PC-3 (cell line): ENCODE results near the gene TOMM22. TPM values are rescaled to one million over a fixed set of nuclear protein-coding genes. Genes with fewer than 3 reads are reported as not detected.

ENCODE experiments used
- ATAC-seq: fragments of 200-7000 bp; cut with Tn5 transposase; 2 replicates; pipeline ENCODE4 v1.9.1; 2020; ENCODE audit warnings: mild to moderate bottlenecking, moderate library complexity
- BruUV-seq: library from RNA; stranded (reverse); fragments of 400-500 nt; replicated peaks from 2 replicates; lab custom pipeline; 2021; lab: Mats Ljungman, UMichigan
- CTCF ChIA-PET: fragments of 300-600 bp; sonication (Branson Sonifier 250); formaldehyde crosslinking; loops from one replicate; lab custom pipeline; 2022; ENCODE audit warnings: antibody characterized with exemption; lab: Charles Lee
- POLR2A ChIA-PET: fragments of 300-600 bp; sonication (Branson Sonifier 250); formaldehyde crosslinking; loops from one replicate; lab custom pipeline; 2022; ENCODE audit warnings: antibody characterized with exemption; ENCODE audit not compliant: unreplicated experiment; lab: Charles Lee
- DNase-seq: peaks from one replicate; pipeline ENCODE4 v3.0.0-alpha.2; 2015
- H2AFZ ChIP-seq: fragments of 300-600 bp; sonication (generic); 2 replicates; pipeline ENCODE4 v1.6.0; 2016; ENCODE audit warnings: antibody characterized with exemption, low read length
- H3F3A ChIP-seq: fragments of 300-600 bp; sonication (generic); one replicate; pipeline ENCODE4 v1.6.0; 2017; ENCODE audit warnings: antibody characterized with exemption, low read length, control low read depth, mild to moderate bottlenecking; ENCODE audit not compliant: unreplicated experiment
- H3K27ac ChIP-seq: fragments of 300-600 bp; sonication (generic); 2 replicates; pipeline ENCODE4 v1.5.1; 2016; ENCODE audit warnings: mild to moderate bottlenecking, low read length
- H3K27me3 ChIP-seq: fragments of 300-600 bp; sonication (generic); 2 replicates; pipeline ENCODE4 v1.6.1; 2016; ENCODE audit warnings: low read length, mixed read lengths
- H3K36me3 ChIP-seq: fragments of 300-600 bp; sonication (generic); 2 replicates; pipeline ENCODE4 v1.6.1; 2016; ENCODE audit warnings: low read depth, mixed run types, low read length, mixed read lengths
- H3K4me1 ChIP-seq: fragments of 300-600 bp; sonication (generic); 2 replicates; pipeline ENCODE4 v1.5.1; 2016; ENCODE audit warnings: low read length; ENCODE audit not compliant: insufficient read depth
- H3K4me2 ChIP-seq: fragments of 300-600 bp; sonication (generic); 2 replicates; pipeline ENCODE4 v1.6.0; 2016; ENCODE audit warnings: low read length
- H3K4me3 ChIP-seq: fragments of 300-600 bp; sonication (generic); 2 replicates; pipeline ENCODE4 v1.5.1; 2016; ENCODE audit warnings: mild to moderate bottlenecking, low read length, mixed read lengths
- H3K79me2 ChIP-seq: fragments of 300-600 bp; sonication (generic); 2 replicates; pipeline ENCODE4 v1.6.1; 2017; ENCODE audit warnings: low read length, mixed read lengths
- H3K9ac ChIP-seq: fragments of 300-600 bp; sonication (generic); 2 replicates; pipeline ENCODE4 v1.6.0; 2016; ENCODE audit warnings: mild to moderate bottlenecking, low read length
- H3K9me2 ChIP-seq: fragments of 300-600 bp; sonication (generic); replicated peaks from 2 replicates; pipeline ENCODE4 v1.6.1; 2016; ENCODE audit warnings: mixed run types, low read length, mixed read lengths
- H3K9me3 ChIP-seq: fragments of 300-600 bp; sonication (generic); 2 replicates; pipeline ENCODE4 v1.6.1; 2016; ENCODE audit warnings: low read length, mixed read lengths
- H4K20me1 ChIP-seq: fragments of 300-600 bp; sonication (generic); 2 replicates; pipeline ENCODE4 v1.6.1; 2016; ENCODE audit warnings: low read length, mixed read lengths
- EZH2 ChIP-seq: fragments of 300-600 bp; sonication (generic); IDR thresholded peaks from one replicate; pipeline ENCODE4 v1.6.1; 2017; ENCODE audit warnings: antibody characterized with exemption, mild to moderate bottlenecking, low read length; ENCODE audit not compliant: unreplicated experiment
- EZH2phosphoT487 ChIP-seq: fragments of 300-600 bp; sonication (generic); IDR thresholded peaks from 2 replicates; pipeline ENCODE4 v1.6.1; 2018; ENCODE audit warnings: mild to moderate bottlenecking, antibody characterized with exemption, low read length, borderline replicate concordance
- intact Hi-C: fragments of 100-400 bp; cut with micrococcal nuclease; formaldehyde crosslinking; loops from 2 replicates; pipeline ENCODE4 v1.9.0; 2023
- total RNA-seq: library from RNA; depleted of rRNA; stranded (reverse); fragments of >200 nt; gene quantifications from 2 replicates; pipeline ENCODE4 v1.2.3, GENCODE V29; 2014
- TF ChIP-seq, protein P1 (sequence below): fragments of 300-600 bp; sonication (generic); conservative IDR thresholded peaks from 2 replicates; pipeline ENCODE4 v1.5.1; 2017; ENCODE audit warnings: antibody characterized with exemption, low read depth, mild to moderate bottlenecking, low read length

TOMM22 gene
- total RNA-seq, 1 experiment from 2014 or later, result 82.3 TPM

DNA sequence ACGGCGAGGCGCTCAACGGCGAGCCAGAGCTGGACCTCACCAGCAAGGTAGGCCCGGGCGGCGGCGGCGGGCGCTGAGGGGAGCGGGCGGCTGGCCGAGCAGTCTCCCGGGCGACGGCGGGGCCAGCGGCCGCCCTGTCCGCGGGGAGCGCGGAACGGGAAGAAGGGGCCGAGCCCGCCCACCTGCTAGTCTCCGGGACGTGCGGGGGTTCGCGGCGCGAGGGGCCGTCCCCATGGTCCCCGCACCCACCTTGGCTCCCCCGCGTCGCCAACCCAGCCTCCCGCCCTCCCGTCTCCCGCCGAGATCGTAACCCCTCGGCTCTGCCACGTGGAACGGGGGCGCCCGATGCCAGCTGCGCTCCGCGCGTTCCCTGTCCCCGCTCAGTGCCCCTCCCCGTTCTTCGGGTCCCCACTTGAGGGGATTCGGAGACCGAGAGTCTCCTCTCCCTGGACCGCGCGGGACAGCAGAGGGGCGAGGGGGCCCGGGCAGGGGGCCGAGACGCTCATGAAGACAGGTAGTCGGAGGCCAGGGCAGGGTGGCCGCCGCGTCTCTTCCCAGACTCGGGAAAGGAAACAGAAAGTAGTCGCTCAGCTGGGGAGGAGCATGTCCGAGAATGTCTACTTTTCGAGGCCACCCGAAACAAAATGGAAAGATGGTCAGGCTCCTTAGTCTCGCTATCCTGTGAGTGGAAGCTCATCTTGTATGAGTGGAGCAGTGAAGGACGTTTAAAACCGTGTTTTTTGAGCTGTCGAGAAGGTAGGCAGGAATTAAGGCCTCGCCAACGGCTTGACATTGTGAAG lies 24.5 kb downstream of the TOMM22 start:
- no peak for ATAC-seq
- H3K27me3 ChIP-seq, result no peaks in the 10 kb centered on the region
- 0 out of 2 replicates have a peak, but pooled peaks cover 3% of the 10 kb centered on the region for H3K36me3 ChIP-seq
- H3F3A ChIP-seq, result no peaks in the 10 kb centered on the region
- TF ChIP-seq, protein P1, sequence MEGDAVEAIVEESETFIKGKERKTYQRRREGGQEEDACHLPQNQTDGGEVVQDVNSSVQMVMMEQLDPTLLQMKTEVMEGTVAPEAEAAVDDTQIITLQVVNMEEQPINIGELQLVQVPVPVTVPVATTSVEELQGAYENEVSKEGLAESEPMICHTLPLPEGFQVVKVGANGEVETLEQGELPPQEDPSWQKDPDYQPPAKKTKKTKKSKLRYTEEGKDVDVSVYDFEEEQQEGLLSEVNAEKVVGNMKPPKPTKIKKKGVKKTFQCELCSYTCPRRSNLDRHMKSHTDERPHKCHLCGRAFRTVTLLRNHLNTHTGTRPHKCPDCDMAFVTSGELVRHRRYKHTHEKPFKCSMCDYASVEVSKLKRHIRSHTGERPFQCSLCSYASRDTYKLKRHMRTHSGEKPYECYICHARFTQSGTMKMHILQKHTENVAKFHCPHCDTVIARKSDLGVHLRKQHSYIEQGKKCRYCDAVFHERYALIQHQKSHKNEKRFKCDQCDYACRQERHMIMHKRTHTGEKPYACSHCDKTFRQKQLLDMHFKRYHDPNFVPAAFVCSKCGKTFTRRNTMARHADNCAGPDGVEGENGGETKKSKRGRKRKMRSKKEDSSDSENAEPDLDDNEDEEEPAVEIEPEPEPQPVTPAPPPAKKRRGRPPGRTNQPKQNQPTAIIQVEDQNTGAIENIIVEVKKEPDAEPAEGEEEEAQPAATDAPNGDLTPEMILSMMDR, result no peak
- TF ChIP-seq EZH2phosphoT487, result no peak
- peaks cover 55% of the 10 kb centered on the region for H3K79me2 ChIP-seq
- POLR2A ChIA-PET, result interaction anchor here (1.0 kb wide), 1 partner anchor 9 kb away, joined by 7 read pairs; no protein-coding TSS in a partner anchor
- DNase-seq, result no peak
- peak overlapping the region; percentile 46; the same call in 1 of the 2 replicates for H2AFZ ChIP-seq
- no peaks in the 10 kb centered on the region for H3K9me3 ChIP-seq
- H3K4me2 ChIP-seq, result peak overlapping the region; percentile 94
- H3K9ac ChIP-seq, result peak overlapping the region; percentile 93
- H3K9me2 ChIP-seq, result no peaks in the 10 kb centered on the region
- peaks cover 41% of the 10 kb centered on the region for H4K20me1 ChIP-seq
- peaks cover 41% of the 10 kb centered on the region for H3K4me1 ChIP-seq
- no TSS peak for BruUV-seq
- CTCF ChIA-PET, result interaction anchor here (1.1 kb wide), 1 partner anchor 25 kb away, joined by 3 read pairs; the partner anchor contains the start of gene TOMM22
- peak overlapping the region; percentile 95 for H3K4me3 ChIP-seq
- peak overlapping the region; percentile 67 for H3K27ac ChIP-seq
- intact Hi-C loops, result no loop called here

DNA sequence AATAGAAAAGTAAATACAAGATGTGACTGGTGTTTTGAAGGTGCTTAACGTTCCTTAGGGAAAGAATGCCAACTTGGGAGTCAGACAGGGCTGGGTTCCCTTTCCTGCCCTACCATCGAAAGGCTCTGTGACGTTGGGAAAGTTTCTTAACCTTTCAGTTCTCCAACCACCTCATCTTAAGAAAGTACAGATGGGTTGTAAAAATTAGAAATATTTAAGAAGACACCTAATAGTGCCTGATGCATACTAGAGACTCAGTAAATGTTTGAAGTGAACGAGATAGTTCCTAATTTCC lies 25.1 kb downstream of the TOMM22 start:
- no peak for TF ChIP-seq EZH2phosphoT487
- no peak for TF ChIP-seq EZH2
- TF ChIP-seq, protein P1, result no peak
- no peak for ATAC-seq
- POLR2A ChIA-PET, result no interaction called here

DNA sequence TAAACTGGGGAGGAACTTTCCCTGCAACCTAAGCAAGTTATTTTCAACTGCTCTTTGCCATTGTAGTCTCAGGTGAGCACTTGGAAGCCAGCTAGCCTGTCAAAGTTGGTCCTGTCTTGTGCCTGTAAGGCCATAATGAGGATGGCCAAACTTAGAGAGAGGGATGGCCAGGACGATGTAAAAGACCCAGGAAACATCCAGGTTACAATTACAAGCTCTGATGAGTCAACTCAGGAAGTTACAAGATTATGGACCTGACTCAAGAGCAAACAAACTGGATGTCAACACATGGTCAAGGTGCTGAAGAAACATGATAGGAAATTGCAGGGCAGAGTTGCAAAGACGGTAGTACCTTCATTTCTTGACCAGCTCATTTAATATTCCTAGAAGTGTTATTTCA lies 25.6 kb downstream of the TOMM22 start:
- Histone ChIP-seq H3K9me2 (no peaks in the 10 kb centered on the region), H2AFZ (no peak overlapping the region), H3K36me3 (0 out of 2 replicates have a peak, but pooled peaks cover 3% of the 10 kb centered on the region), H3K27me3 (no peaks in the 10 kb centered on the region), H3K4me2 (peak overlapping the region; percentile 94), H3K27ac (peak overlapping the region; percentile 67), H3F3A (no peaks in the 10 kb centered on the region), H3K9me3 (no peaks in the 10 kb centered on the region), H4K20me1 (peaks cover 46% of the 10 kb centered on the region), H3K4me1 (peaks cover 36% of the 10 kb centered on the region), H3K4me3 (peak overlapping the region; percentile 95), H3K79me2 (peaks cover 66% of the 10 kb centered on the region), H3K9ac (peak overlapping the region; percentile 93)
- intact Hi-C loops, result no loop called here
- DNase-seq, result peak; percentile 82
- ChIA-PET CTCF (interaction anchor here (0.6 kb wide), 1 partner anchor 11 kb away, joined by 3 read pairs; no protein-coding TSS in a partner anchor), POLR2A (no interaction called here)
- peak; percentile 29 for ATAC-seq
- TF ChIP-seq, protein P1, result no peak
- TF ChIP-seq EZH2phosphoT487 (no peak), EZH2 (no peak)
- BruUV-seq, result TSS peak; percentile 52

More for the DNA sequence above, 25.1 kb downstream of the TOMM22 start:
- H3K36me3 ChIP-seq, result 0 out of 2 replicates have a peak, but pooled peaks cover 3% of the 10 kb centered on the region
- peak overlapping the region; percentile 67 for H3K27ac ChIP-seq
- peak; percentile 7 for DNase-seq
- no peaks in the 10 kb centered on the region for H3K27me3 ChIP-seq
- H3K4me3 ChIP-seq, result peak overlapping the region; percentile 95
- H3K79me2 ChIP-seq, result peaks cover 61% of the 10 kb centered on the region
- peaks cover 41% of the 10 kb centered on the region for H4K20me1 ChIP-seq
- CTCF ChIA-PET, result interaction anchor here (0.6 kb wide), 1 partner anchor 12 kb away, joined by 3 read pairs; no protein-coding TSS in a partner anchor
- peak overlapping the region; percentile 93 for H3K9ac ChIP-seq
- H3K9me3 ChIP-seq, result no peaks in the 10 kb centered on the region
- intact Hi-C loops, result no loop called here
- peaks cover 37% of the 10 kb centered on the region for H3K4me1 ChIP-seq
- peak overlapping the region; percentile 94 for H3K4me2 ChIP-seq
- no TSS peak for BruUV-seq
- no peaks in the 10 kb centered on the region for H3K9me2 ChIP-seq
- H2AFZ ChIP-seq, result no peak overlapping the region
- no peaks in the 10 kb centered on the region for H3F3A ChIP-seq
